Thoracic aorta (tissue), 2 donors: ENCODE measurements around the gene KIF16B. TPM values are rescaled to one million over a fixed set of nuclear protein-coding genes. Genes with fewer than 3 reads are reported as not detected.

Experiments
- ATAC-seq: fragments of 150-250 bp; one replicate; pipeline ENCODE4 v1.8.0; 2017; ENCODE audit warnings: low read depth; ENCODE audit not compliant: insufficient number of reproducible peaks, low FRiP score
- DNase-seq: peaks from one replicate; pipeline ENCODE4 v3.0.0-alpha.2; 2020; ENCODE audit warnings: low spot score
- H3K27ac ChIP-seq, 2 donors: fragments of 200-600 bp; sonication (generic); 1 replicate in 1 of 2; 2 replicates in 1 of 2; pipeline ENCODE4 v1.5.1; 2016; ENCODE audit warnings: mild to moderate bottlenecking in 2 of 2, moderate library complexity in 2 of 2
- H3K27me3 ChIP-seq: fragments of 200-600 bp; sonication (generic); replicated peaks from 2 replicates; pipeline ENCODE4 v1.6.0; 2016; ENCODE audit warnings: mild to moderate bottlenecking; ENCODE audit not compliant: insufficient read depth
- H3K36me3 ChIP-seq: fragments of 200-600 bp; sonication (generic); one replicate; pipeline ENCODE4 v1.5.1; 2016
- H3K4me1 ChIP-seq, 2 donors: fragments of 200-600 bp; sonication (generic); 1 replicate in 1 of 2; 2 replicates in 1 of 2; pipeline versions ENCODE4 v1.5.1 to v1.6.0; 2016; ENCODE audit warnings: low read depth in 2 of 2, mild to moderate bottlenecking in 1 of 2; ENCODE audit not compliant: control insufficient read depth in 1 of 2
- H3K4me3 ChIP-seq: fragments of 200-600 bp; sonication (generic); 2 replicates; pipeline ENCODE4 v1.5.1; 2016; ENCODE audit warnings: mild to moderate bottlenecking
- H3K9me3 ChIP-seq: fragments of 200-600 bp; sonication (generic); 2 replicates; pipeline ENCODE4 v1.5.1; 2016
- total RNA-seq, 2 donors: library from RNA; depleted of rRNA; stranded (reverse); fragments of >200 nt; gene quantifications; one replicate each; pipeline versions ENCODE4 v1.1.0 to v1.2.3, GENCODE V29; 2016
- TF ChIP-seq, protein P1 (sequence below): fragments of 200-600 bp; sonication (generic); IDR thresholded peaks from one replicate; pipeline ENCODE4 v1.5.1; 2019; ENCODE audit warnings: antibody characterized with exemption

Gene KIF16B
- total RNA-seq, 2 donors from 2014 or later: 16.5 to 21.3 TPM

DNA sequence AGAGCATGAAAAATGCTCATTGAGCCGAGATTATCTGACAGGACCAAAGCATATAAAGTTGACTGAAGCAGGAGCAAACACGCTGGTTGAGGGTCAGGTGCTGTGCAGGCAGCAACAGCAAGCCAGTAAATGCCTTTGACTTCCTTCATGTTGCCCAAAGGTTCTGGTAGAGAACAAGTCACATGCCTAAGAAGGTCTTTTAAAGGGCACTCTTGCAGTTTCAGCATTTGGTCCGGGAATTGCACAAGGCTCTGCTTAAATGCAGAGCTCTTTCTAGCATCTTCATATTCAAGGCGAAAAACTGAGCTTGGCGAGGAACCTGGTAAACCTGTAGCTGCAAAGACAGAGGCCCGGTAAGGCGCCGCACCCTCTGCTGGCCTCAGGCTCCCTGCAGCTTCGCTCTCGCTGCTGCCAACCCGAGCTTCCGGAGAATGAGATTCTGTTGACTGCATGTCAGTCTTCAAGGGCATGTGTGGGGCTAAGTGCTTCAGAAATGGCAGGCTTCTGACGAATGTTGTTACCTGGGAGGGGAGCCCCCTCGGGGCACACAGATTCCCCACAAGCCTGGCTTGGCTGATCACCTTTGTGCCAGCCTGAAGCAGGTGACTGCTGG lies 205.2 kb downstream of the KIF16B start:
- Histone ChIP-seq H3K9me3 (no peaks in the 10 kb centered on the region), H3K27me3 (no peaks in the 10 kb centered on the region), H3K4me3 (no peak overlapping the region), H3K27ac (peak overlapping the region in 1 of 2 donors; percentile 3), H3K4me1 (peaks cover 0 to 11% of the 10 kb centered on the region in 2 donors), H3K36me3 (no peaks in the 10 kb centered on the region)
- no peak for ATAC-seq
- TF ChIP-seq, protein P1, sequence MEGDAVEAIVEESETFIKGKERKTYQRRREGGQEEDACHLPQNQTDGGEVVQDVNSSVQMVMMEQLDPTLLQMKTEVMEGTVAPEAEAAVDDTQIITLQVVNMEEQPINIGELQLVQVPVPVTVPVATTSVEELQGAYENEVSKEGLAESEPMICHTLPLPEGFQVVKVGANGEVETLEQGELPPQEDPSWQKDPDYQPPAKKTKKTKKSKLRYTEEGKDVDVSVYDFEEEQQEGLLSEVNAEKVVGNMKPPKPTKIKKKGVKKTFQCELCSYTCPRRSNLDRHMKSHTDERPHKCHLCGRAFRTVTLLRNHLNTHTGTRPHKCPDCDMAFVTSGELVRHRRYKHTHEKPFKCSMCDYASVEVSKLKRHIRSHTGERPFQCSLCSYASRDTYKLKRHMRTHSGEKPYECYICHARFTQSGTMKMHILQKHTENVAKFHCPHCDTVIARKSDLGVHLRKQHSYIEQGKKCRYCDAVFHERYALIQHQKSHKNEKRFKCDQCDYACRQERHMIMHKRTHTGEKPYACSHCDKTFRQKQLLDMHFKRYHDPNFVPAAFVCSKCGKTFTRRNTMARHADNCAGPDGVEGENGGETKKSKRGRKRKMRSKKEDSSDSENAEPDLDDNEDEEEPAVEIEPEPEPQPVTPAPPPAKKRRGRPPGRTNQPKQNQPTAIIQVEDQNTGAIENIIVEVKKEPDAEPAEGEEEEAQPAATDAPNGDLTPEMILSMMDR: no peak
- no peak for DNase-seq

DNA sequence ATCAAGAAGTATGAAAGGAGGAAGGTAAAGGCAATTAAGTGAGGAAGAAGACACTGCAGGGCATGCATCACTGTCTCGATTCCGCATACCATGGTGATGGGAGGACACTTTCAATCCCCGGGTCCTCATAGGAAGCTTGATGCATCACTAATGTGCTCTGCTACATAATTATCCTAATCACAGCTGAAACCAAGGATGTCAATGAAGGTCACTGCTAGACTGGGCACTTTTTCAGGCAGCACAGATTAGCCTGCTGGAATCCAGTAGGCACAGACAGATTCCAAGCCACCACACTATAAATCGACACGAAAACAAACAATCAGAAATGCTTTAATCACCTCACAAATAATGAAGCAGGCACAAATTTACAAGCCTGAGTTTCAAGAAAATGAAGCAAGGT lies 206.7 kb downstream of the KIF16B start:
- ATAC-seq (no peak), DNase-seq (no peak)
- no peak overlapping the region for H3K27ac ChIP-seq
- H3K9me3 ChIP-seq: no peaks in the 10 kb centered on the region
- H3K4me3 ChIP-seq: no peak overlapping the region
- H3K27me3 ChIP-seq: no peaks in the 10 kb centered on the region
- H3K36me3 ChIP-seq: no peaks in the 10 kb centered on the region
- peaks cover 0 to 11% of the 10 kb centered on the region in 2 donors for H3K4me1 ChIP-seq
- TF ChIP-seq, protein P1: no peak

DNA sequence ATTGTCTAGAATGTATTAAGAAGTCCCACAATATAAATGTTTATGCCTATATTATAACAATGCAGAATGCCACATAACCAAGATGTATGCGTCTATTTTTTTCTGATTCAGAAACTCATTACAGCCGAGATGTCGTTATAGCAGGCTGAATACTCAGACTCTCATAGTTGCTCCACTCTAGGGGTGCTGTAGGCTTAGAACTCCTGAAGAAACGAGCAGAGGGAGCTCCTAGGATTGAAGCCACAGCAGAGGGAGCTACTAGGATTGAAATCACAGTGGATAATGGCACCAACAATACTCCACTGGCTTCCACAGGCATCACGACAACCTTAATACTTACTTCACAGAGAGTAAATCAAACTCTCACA lies 208.9 kb downstream of the KIF16B start:
- H3K4me3 ChIP-seq: no peak overlapping the region
- H3K9me3 ChIP-seq: no peaks in the 10 kb centered on the region
- peaks cover 0 to 6% of the 10 kb centered on the region in 2 donors for H3K4me1 ChIP-seq
- no peak for DNase-seq
- ATAC-seq: no peak
- no peak overlapping the region for H3K27ac ChIP-seq
- H3K27me3 ChIP-seq: no peaks in the 10 kb centered on the region
- TF ChIP-seq, protein P1: no peak
- H3K36me3 ChIP-seq: no peaks in the 10 kb centered on the region

DNA sequence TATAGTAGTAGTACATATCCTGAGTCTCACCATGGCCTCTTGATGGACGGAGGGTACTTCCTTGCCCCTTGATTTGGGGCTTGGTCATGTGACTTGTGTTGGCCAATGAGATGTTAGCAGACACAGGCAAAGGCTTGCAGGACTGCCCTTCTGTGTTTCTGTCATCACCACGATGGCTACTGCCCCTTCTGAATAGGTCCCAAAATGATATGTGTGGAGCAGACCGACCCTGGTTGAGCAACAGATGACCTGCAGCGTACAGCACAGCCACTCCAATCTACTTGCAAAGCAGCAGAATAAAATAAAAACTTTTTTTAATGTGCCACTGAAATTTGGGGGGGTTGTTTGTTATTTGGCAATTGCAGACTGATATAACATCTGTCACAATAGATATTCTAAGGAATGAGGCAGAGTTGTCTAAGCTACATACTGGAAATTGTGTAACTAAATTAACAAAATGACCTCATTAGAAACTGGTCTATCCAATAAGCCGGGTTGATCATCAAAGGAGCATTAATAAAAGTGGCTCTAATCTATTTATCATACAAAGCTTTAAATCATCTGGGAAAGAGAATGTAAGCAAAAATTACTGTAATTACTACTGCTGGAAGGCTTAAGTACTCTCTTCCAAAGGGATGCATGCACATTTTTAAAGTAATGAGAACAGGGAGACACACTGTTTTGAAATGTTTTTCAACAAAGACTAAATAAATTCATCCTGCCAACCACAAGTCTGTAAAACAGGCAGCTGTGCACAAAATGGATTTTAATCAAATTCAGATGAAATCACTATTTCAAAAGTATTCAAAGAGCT lies 209.5 kb downstream of the KIF16B start:
- Histone ChIP-seq H3K4me1 (peaks cover 0 to 6% of the 10 kb centered on the region in 2 donors), H3K4me3 (no peak overlapping the region), H3K27ac (no peak overlapping the region), H3K36me3 (no peaks in the 10 kb centered on the region), H3K27me3 (no peaks in the 10 kb centered on the region), H3K9me3 (no peaks in the 10 kb centered on the region)
- ATAC-seq: no peak
- TF ChIP-seq, protein P1: no peak
- no peak for DNase-seq

DNA sequence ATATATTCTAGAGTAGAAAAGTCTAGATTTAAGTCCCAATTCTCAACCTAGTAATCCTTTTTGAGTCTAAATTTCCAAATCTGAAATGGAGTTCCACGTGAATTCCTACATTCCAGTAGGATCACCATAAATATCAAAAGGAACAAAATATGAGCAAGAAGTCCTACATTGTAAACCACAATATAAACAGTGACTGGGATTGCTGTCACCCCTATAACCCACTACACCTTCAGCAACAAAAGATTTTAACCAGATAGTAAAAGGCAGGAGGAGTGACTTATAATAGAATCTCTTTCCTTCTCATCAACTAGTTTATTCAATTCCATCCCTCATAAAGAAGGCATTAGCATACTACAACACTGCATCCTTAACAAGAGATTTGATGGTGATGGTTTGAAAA lies 210.6 kb downstream of the KIF16B start:
- Histone ChIP-seq H3K4me1 (no peaks in the 10 kb centered on the region), H3K4me3 (no peak overlapping the region), H3K27me3 (no peaks in the 10 kb centered on the region), H3K9me3 (no peaks in the 10 kb centered on the region), H3K36me3 (no peaks in the 10 kb centered on the region), H3K27ac (no peak overlapping the region)
- no peak for DNase-seq
- TF ChIP-seq, protein P1: no peak
- ATAC-seq: no peak
